ENCODE data around the gene CLDN8.

GRCh38 chr21:30206551-30207251 lies 9.2 kb downstream of the CLDN8 start:
- TF ChIP-seq EP300 (IDR thresholded peaks at IDR 0.05) (no peak), RFX5 (IDR thresholded peaks at IDR 0.05) (no peak), CTCF (IDR thresholded peaks at IDR 0.05) (no peak), JUN (IDR thresholded peaks at IDR 0.05) (no peak), POLR2A (IDR thresholded peaks at IDR 0.05; ENCODE audit: low read length) (no peak), SMC3 (IDR thresholded peaks at IDR 0.05) (no peak), CHD4 (IDR thresholded peaks at IDR 0.05; ENCODE audit: borderline replicate concordance) (no peak), PHF8 (IDR thresholded peaks at IDR 0.05; ENCODE audit: borderline replicate concordance, low read depth) (no peak), RCOR1 (IDR thresholded peaks at IDR 0.05; ENCODE audit: low read depth, low read length) (no peak), TP53 (CRISPR knock-in tag; IDR thresholded peaks at IDR 0.05) (no peak), EHMT2 (IDR thresholded peaks at IDR 0.05; ENCODE audit: low read depth) (no peak), RAD21 (conservative IDR thresholded peaks at IDR 0.05 in 1 of 2, IDR thresholded peaks at IDR 0.05 in 1 of 2) (no peak), CEBPB (IDR thresholded peaks at IDR 0.05) (no peak)
- TF ChIP-seq, protein P1, sequence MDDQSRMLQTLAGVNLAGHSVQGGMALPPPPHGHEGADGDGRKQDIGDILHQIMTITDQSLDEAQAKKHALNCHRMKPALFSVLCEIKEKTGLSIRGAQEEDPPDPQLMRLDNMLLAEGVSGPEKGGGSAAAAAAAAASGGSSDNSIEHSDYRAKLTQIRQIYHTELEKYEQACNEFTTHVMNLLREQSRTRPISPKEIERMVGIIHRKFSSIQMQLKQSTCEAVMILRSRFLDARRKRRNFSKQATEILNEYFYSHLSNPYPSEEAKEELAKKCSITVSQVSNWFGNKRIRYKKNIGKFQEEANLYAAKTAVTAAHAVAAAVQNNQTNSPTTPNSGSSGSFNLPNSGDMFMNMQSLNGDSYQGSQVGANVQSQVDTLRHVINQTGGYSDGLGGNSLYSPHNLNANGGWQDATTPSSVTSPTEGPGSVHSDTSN (IDR thresholded peaks at IDR 0.05), result no peak
